Stimulated activated naive CD8-positive, alpha-beta T cell treated with anti-CD3 and anti-CD28 coated beads, Interleukin-15, Interleukin-2, amounts not matched to agents 100 U/mL and 50 U/mL, for 24 hours (primary cell): ENCODE measurements around the gene KDM4C.

Experiments
- ATAC-seq: fragments of 150-1000 bp; cut with Tn5 transposase; one replicate; pipeline ENCODE4 v1.10.0; 2021
- DNase-seq: peaks from one replicate; pipeline ENCODE4 v3.0.0; 2021

KDM4C gene

GRCh38 chr9:7216004-7216841 is 458.4 kb downstream of the KDM4C start:
- DNase-seq (peak; percentile 58), ATAC-seq (peak; percentile 87)

GRCh38 chr9:7223981-7224380 is 466.2 kb downstream of the KDM4C start:
- DNase-seq (no peak), ATAC-seq (no peak)
